Measurements from ENCODE around the gene POLE.

POLE gene

DNA sequence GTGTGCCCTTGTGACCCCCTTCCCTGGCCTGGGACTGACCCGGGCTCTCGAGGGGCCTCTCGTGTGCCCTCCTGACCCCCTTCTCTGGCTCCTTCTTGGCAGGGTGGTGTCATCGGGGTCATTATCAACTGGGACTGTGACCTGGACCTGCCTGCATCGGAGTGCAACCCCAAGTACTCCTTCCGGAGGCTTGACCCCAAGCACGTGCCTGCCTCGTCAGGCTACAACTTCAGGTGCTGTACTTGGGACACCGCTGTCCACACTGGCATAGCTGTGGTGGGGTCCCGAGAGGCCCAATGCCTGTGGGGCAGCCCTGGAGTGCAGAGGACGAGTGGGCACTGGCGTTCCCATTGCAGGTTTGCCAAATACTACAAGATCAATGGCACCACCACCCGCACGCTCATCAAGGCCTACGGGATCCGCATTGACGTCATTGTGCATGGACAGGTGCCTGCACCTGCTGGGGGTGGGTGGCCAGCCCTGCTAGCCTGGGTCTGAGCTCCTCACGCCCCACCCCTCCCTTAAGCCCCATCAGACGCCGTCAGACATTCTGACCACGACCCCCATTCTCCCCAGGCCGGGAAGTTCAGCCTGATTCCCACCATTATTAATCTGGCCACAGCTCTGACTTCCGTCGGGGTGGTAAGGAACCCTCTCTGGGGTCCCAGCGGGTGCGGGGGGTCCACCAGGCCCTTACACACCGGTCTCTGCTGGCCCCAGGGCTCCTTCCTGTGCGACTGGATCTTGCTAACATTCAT, 66.1 kb downstream of the POLE start:
- H4K20me1 ChIP-seq (ENCODE audit: insufficient read depth, low read length) = no peaks in the 10 kb centered on the region
- no peak overlapping the region for H3K4me3 ChIP-seq (ENCODE audit: low read length)
- H3K4me1 ChIP-seq (ENCODE audit: low read length) = no peaks in the 10 kb centered on the region
- no peak overlapping the region for H3K4me2 ChIP-seq (ENCODE audit: low read length)
- TF ChIP-seq, protein P1, sequence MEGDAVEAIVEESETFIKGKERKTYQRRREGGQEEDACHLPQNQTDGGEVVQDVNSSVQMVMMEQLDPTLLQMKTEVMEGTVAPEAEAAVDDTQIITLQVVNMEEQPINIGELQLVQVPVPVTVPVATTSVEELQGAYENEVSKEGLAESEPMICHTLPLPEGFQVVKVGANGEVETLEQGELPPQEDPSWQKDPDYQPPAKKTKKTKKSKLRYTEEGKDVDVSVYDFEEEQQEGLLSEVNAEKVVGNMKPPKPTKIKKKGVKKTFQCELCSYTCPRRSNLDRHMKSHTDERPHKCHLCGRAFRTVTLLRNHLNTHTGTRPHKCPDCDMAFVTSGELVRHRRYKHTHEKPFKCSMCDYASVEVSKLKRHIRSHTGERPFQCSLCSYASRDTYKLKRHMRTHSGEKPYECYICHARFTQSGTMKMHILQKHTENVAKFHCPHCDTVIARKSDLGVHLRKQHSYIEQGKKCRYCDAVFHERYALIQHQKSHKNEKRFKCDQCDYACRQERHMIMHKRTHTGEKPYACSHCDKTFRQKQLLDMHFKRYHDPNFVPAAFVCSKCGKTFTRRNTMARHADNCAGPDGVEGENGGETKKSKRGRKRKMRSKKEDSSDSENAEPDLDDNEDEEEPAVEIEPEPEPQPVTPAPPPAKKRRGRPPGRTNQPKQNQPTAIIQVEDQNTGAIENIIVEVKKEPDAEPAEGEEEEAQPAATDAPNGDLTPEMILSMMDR (IDR thresholded peaks at IDR 0.05; ENCODE audit: low read depth, low read length) = no peak
- TF ChIP-seq EZH2phosphoT487 (IDR thresholded peaks at IDR 0.05; ENCODE audit: low read depth) = no peak
- H3K9ac ChIP-seq (ENCODE audit: low read length) = no peak overlapping the region
- H2AFZ ChIP-seq (ENCODE audit: low read depth, low read length) = no peak overlapping the region
- no peak overlapping the region for H3K27ac ChIP-seq (ENCODE audit: low read length)
- no peaks in the 10 kb centered on the region for H3K27me3 ChIP-seq (ENCODE audit: low read depth, low read length)
- H3K9me3 ChIP-seq (ENCODE audit: insufficient read depth, low read length) = no peaks in the 10 kb centered on the region
- H3K36me3 ChIP-seq (replicated peaks; ENCODE audit: low read depth, low read length) = peaks cover 14% of the 10 kb centered on the region
- no peaks in the 10 kb centered on the region for H3K79me2 ChIP-seq (ENCODE audit: low read length)

DNA sequence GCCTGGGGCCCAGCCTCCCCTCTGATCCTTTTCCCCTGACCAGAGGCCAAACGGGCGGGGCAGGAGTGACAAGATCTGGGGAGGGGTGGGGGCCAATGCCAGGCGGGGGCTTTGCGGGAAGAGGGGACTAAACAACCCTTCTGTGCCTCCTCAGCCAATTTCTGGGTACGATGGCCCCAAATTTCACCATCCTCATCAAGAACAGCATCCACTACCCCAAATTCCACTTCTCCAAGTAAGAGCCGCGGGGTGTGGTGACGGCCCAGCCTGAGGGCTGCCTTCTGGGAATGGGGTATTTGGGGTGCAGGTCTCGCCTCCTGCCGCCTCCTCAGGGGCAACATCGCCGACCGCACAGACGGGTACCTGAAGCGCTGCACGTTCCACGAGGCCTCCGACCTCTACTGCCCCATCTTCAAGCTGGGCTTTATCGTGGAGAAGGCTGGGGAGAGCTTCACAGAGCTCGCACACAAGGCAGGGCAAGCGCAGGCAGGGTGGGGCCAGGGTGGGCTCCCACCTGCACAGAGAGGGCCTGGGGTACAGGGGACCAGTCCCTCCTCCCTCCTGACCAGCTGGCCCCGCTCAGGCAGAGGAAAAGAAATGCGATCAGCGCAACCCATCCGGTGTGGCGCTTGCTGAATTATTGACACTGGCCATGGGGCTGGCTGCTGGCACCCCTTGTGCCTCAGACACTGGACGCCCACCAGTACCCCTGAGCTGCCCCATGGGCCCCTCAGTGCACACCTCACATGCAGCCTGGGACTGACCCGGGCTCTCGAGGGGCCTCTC, 66.8 kb downstream of the POLE start:
- no peak for TF ChIP-seq EZH2phosphoT487 (IDR thresholded peaks at IDR 0.05; ENCODE audit: low read depth)
- TF ChIP-seq, protein P1 (IDR thresholded peaks at IDR 0.05; ENCODE audit: low read depth, low read length) = no peak
- Histone ChIP-seq H3K9ac (ENCODE audit: low read length) (no peak overlapping the region), H3K36me3 (replicated peaks; ENCODE audit: low read depth, low read length) (peaks cover 10% of the 10 kb centered on the region), H3K79me2 (ENCODE audit: low read length) (no peaks in the 10 kb centered on the region), H2AFZ (ENCODE audit: low read depth, low read length) (no peak overlapping the region), H3K4me1 (ENCODE audit: low read length) (no peaks in the 10 kb centered on the region), H3K4me2 (ENCODE audit: low read length) (no peak overlapping the region), H3K27ac (ENCODE audit: low read length) (no peak overlapping the region), H3K27me3 (ENCODE audit: low read depth, low read length) (no peaks in the 10 kb centered on the region), H4K20me1 (ENCODE audit: insufficient read depth, low read length) (no peaks in the 10 kb centered on the region), H3K4me3 (ENCODE audit: low read length) (no peak overlapping the region), H3K9me3 (ENCODE audit: insufficient read depth, low read length) (no peaks in the 10 kb centered on the region)

DNA sequence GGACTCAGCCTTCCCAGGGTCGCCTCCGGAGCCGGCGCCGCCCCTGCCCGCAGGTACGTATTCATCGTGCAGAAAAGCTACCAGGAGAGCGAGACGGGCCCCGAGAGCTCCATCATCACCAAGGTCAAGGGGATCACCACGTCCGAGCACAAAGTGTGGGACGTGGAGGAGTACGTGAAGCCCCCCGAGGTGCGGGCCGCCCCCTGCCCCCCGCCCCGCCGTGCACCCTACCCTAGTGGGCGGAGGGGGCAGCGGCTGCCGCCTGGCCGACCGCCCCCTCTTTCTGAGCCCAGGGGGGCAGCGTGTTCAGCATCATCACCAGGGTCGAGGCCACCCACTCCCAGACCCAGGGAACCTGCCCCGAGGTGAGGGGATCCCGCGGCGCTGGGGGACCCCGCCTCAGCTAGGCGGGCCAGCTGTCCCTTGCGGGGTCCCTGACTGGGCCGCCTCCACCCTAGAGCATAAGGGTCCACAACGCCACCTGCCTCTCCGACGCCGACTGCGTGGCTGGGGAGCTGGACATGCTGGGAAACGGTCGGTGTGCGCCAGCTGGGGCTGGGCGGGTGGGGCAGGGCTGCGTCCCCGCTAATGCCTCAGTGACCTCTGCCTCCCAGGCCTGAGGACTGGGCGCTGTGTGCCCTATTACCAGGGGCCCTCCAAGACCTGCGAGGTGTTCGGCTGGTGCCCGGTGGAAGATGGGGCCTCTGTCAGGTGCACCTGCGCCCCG, 67.6 kb downstream of the POLE start:
- H3K9ac ChIP-seq (ENCODE audit: low read length) = no peak overlapping the region
- H3K27ac ChIP-seq (ENCODE audit: low read length) = no peak overlapping the region
- H3K79me2 ChIP-seq (ENCODE audit: low read length) = no peaks in the 10 kb centered on the region
- H4K20me1 ChIP-seq (ENCODE audit: insufficient read depth, low read length) = no peaks in the 10 kb centered on the region
- peaks cover 8% of the 10 kb centered on the region for H3K36me3 ChIP-seq (replicated peaks; ENCODE audit: low read depth, low read length)
- no peaks in the 10 kb centered on the region for H3K9me3 ChIP-seq (ENCODE audit: insufficient read depth, low read length)
- no peak overlapping the region for H3K4me2 ChIP-seq (ENCODE audit: low read length)
- H2AFZ ChIP-seq (ENCODE audit: low read depth, low read length) = no peak overlapping the region
- H3K4me1 ChIP-seq (ENCODE audit: low read length) = peaks cover 6% of the 10 kb centered on the region; the same call in 1 of the 2 replicates
- TF ChIP-seq EZH2phosphoT487 (IDR thresholded peaks at IDR 0.05; ENCODE audit: low read depth) = no peak
- TF ChIP-seq, protein P1 (IDR thresholded peaks at IDR 0.05; ENCODE audit: low read depth, low read length) = no peak
- no peak overlapping the region for H3K4me3 ChIP-seq (ENCODE audit: low read length)
- H3K27me3 ChIP-seq (ENCODE audit: low read depth, low read length) = no peaks in the 10 kb centered on the region

DNA sequence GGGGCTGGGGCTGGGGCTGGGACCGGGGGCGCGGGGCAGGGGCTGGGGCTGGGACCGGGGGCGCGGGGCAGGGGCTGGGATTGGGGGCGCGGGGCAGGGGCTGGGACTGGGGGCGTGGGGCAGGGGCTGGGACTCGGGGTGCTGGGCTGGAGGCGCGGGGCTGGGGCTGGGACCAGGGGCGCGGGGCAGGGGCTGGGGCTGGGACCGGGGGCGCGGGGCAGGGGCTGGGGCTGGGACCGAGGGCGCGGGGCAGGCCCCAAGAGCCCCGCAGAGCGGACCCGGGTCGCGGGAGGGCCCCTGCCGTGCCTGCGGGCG, 68.1 kb downstream of the POLE start:
- no peaks in the 10 kb centered on the region for H4K20me1 ChIP-seq (ENCODE audit: insufficient read depth, low read length)
- H3K9ac ChIP-seq (ENCODE audit: low read length) = no peak overlapping the region
- peaks cover 8% of the 10 kb centered on the region for H3K36me3 ChIP-seq (replicated peaks; ENCODE audit: low read depth, low read length)
- H3K4me2 ChIP-seq (ENCODE audit: low read length) = no peak overlapping the region
- no peak overlapping the region for H3K4me3 ChIP-seq (ENCODE audit: low read length)
- no peak overlapping the region for H3K27ac ChIP-seq (ENCODE audit: low read length)
- H3K4me1 ChIP-seq (ENCODE audit: low read length) = peaks cover 7% of the 10 kb centered on the region; the same call in 1 of the 2 replicates
- H3K9me3 ChIP-seq (ENCODE audit: insufficient read depth, low read length) = no peaks in the 10 kb centered on the region
- H3K27me3 ChIP-seq (ENCODE audit: low read depth, low read length) = no peaks in the 10 kb centered on the region
- H3K79me2 ChIP-seq (ENCODE audit: low read length) = no peaks in the 10 kb centered on the region
- H2AFZ ChIP-seq (ENCODE audit: low read depth, low read length) = no peak overlapping the region
- TF ChIP-seq, protein P1 (IDR thresholded peaks at IDR 0.05; ENCODE audit: low read depth, low read length) = no peak
- no peak for TF ChIP-seq EZH2phosphoT487 (IDR thresholded peaks at IDR 0.05; ENCODE audit: low read depth)
